Endothelial cell of umbilical vein (primary cell): Measurements from ENCODE around the gene VPS29.

Experiments
- MYC ChIP-seq: IDR thresholded peaks from one replicate; pipeline ENCODE4 v1.6.1; 2011; ENCODE audit warnings: mild to moderate bottlenecking, low read depth, low read length
- POLR2A ChIP-seq: IDR thresholded peaks from 2 replicates; pipeline ENCODE4 v1.6.1; 2012; ENCODE audit warnings: low read depth, mild to moderate bottlenecking, control low read depth, low read length

- peak; percentile 86 for TF ChIP-seq POLR2A
- TF ChIP-seq MYC = peak; percentile 12
These were observed at the start of gene VPS29, which contains the start of gene RAD9B for GRCh38 chr12:110501752-110502738.
